Measurements from ENCODE around the gene RASGRF2. TPM values are rescaled to one million over a fixed set of nuclear protein-coding genes. Genes with fewer than 3 reads are reported as not detected.
A peak's percentile ranks its signal among the peaks of the same experiment; 100 is the strongest.

Gene RASGRF2
- total RNA-seq, 1 experiment from 2014 or later, result 0.18 TPM

GRCh38 chr5:80934751-80935150 is 25.4 kb upstream of the RASGRF2 start:
- H3K79me2 ChIP-seq (ENCODE audit: low read length), result no peaks in the 10 kb centered on the region
- no peak overlapping the region for H3K9ac ChIP-seq (ENCODE audit: low read length)
- H4K20me1 ChIP-seq (ENCODE audit: low read length), result no peaks in the 10 kb centered on the region
- no peak overlapping the region for H3K27ac ChIP-seq (ENCODE audit: low read length)
- H3K27me3 ChIP-seq (ENCODE audit: low read length), result no peaks in the 10 kb centered on the region
- H3K4me2 ChIP-seq (ENCODE audit: low read length), result no peak overlapping the region
- no peaks in the 10 kb centered on the region for H3K9me2 ChIP-seq (replicated peaks; ENCODE audit: low read length)
- POLR2A ChIA-PET (ENCODE audit: unreplicated experiment), result interaction anchor here (0.5 kb wide), 1 partner anchor 247 kb away, joined by 3 read pairs; no protein-coding TSS in a partner anchor
- no peaks in the 10 kb centered on the region for H3F3A ChIP-seq (ENCODE audit: low read length, unreplicated experiment)
- no peak for TF ChIP-seq CTCF (conservative IDR thresholded peaks at IDR 0.05; ENCODE audit: low read depth, low read length)
- no peak for TF ChIP-seq EZH2 (IDR thresholded peaks at IDR 0.05; ENCODE audit: low read length, unreplicated experiment)
- no peak for TF ChIP-seq EZH2phosphoT487 (IDR thresholded peaks at IDR 0.05; ENCODE audit: borderline replicate concordance, low read length)
- H3K36me3 ChIP-seq (ENCODE audit: low read depth, low read length), result no peaks in the 10 kb centered on the region
- DNase-seq (no peak), ATAC-seq (no peak)
- H2AFZ ChIP-seq (ENCODE audit: low read length), result no peak overlapping the region
- intact Hi-C loops (cut with micrococcal nuclease), result loop anchor here (10.0 kb wide), 1 partner anchor 170 kb away; no protein-coding TSS in a partner anchor
- BruUV-seq (replicated peaks), result no TSS peak
- peaks cover 7% of the 10 kb centered on the region; the same call in 1 of the 2 replicates for H3K4me1 ChIP-seq (ENCODE audit: insufficient read depth, low read length)
- no peak overlapping the region for H3K4me3 ChIP-seq (ENCODE audit: low read length)
- CTCF ChIA-PET, result no interaction called here
- H3K9me3 ChIP-seq (ENCODE audit: low read length), result no peaks in the 10 kb centered on the region

GRCh38 chr5:80935811-80936385 is 24.3 kb upstream of the RASGRF2 start:
- H3K27ac ChIP-seq (ENCODE audit: low read length), result no peak overlapping the region
- H2AFZ ChIP-seq (ENCODE audit: low read length), result no peak overlapping the region
- TF ChIP-seq CTCF (conservative IDR thresholded peaks at IDR 0.05; ENCODE audit: low read depth, low read length), result peak; percentile 28; the same call in 1 of the 2 replicates
- no peak for TF ChIP-seq EZH2 (IDR thresholded peaks at IDR 0.05; ENCODE audit: low read length, unreplicated experiment)
- no peak for TF ChIP-seq EZH2phosphoT487 (IDR thresholded peaks at IDR 0.05; ENCODE audit: borderline replicate concordance, low read length)
- CTCF ChIA-PET, result no interaction called here
- DNase-seq (peak; percentile 18), ATAC-seq (peak; percentile 27; the same call in 1 of the 2 replicates)
- intact Hi-C loops (cut with micrococcal nuclease), result loop anchor here (10.0 kb wide), 1 partner anchor 169 kb away; no protein-coding TSS in a partner anchor
- BruUV-seq (replicated peaks), result no TSS peak
- no peak overlapping the region for H3K4me2 ChIP-seq (ENCODE audit: low read length)
- H3K4me3 ChIP-seq (ENCODE audit: low read length), result no peak overlapping the region
- POLR2A ChIA-PET (ENCODE audit: unreplicated experiment), result no interaction called here
- no peaks in the 10 kb centered on the region for H3K79me2 ChIP-seq (ENCODE audit: low read length)
- H3F3A ChIP-seq (ENCODE audit: low read length, unreplicated experiment), result no peaks in the 10 kb centered on the region
- H3K9ac ChIP-seq (ENCODE audit: low read length), result no peak overlapping the region
- peaks cover 7% of the 10 kb centered on the region; the same call in 1 of the 2 replicates for H3K4me1 ChIP-seq (ENCODE audit: insufficient read depth, low read length)
- H3K27me3 ChIP-seq (ENCODE audit: low read length), result no peaks in the 10 kb centered on the region
- no peaks in the 10 kb centered on the region for H3K36me3 ChIP-seq (ENCODE audit: low read depth, low read length)
- H3K9me2 ChIP-seq (replicated peaks; ENCODE audit: low read length), result no peaks in the 10 kb centered on the region
- no peaks in the 10 kb centered on the region for H3K9me3 ChIP-seq (ENCODE audit: low read length)
- H4K20me1 ChIP-seq (ENCODE audit: low read length), result no peaks in the 10 kb centered on the region

- no peak overlapping the region for H2AFZ ChIP-seq (ENCODE audit: low read length)
- no peaks in the 10 kb centered on the region for H3K79me2 ChIP-seq (ENCODE audit: low read length)
- intact Hi-C loops (cut with micrococcal nuclease), result loop anchor here (10.0 kb wide), 1 partner anchor 168 kb away; no protein-coding TSS in a partner anchor
- DNase-seq (no peak), ATAC-seq (no peak)
- H4K20me1 ChIP-seq (ENCODE audit: low read length), result no peaks in the 10 kb centered on the region
- H3K36me3 ChIP-seq (ENCODE audit: low read depth, low read length), result no peaks in the 10 kb centered on the region
- no peaks in the 10 kb centered on the region for H3F3A ChIP-seq (ENCODE audit: low read length, unreplicated experiment)
- peaks cover 7% of the 10 kb centered on the region; the same call in 1 of the 2 replicates for H3K4me1 ChIP-seq (ENCODE audit: insufficient read depth, low read length)
- no peak overlapping the region for H3K4me3 ChIP-seq (ENCODE audit: low read length)
- H3K9me2 ChIP-seq (replicated peaks; ENCODE audit: low read length), result no peaks in the 10 kb centered on the region
- H3K27me3 ChIP-seq (ENCODE audit: low read length), result no peaks in the 10 kb centered on the region
- ChIA-PET CTCF (interaction anchor here (0.7 kb wide), 1 partner anchor 163 kb away, joined by 3 read pairs; no protein-coding TSS in a partner anchor), POLR2A (ENCODE audit: unreplicated experiment) (no interaction called here)
- TF ChIP-seq EZH2 (IDR thresholded peaks at IDR 0.05; ENCODE audit: low read length, unreplicated experiment) (no peak), EZH2phosphoT487 (IDR thresholded peaks at IDR 0.05; ENCODE audit: borderline replicate concordance, low read length) (no peak), CTCF (conservative IDR thresholded peaks at IDR 0.05; ENCODE audit: low read depth, low read length) (no peak)
- no peaks in the 10 kb centered on the region for H3K9me3 ChIP-seq (ENCODE audit: low read length)
- no peak overlapping the region for H3K4me2 ChIP-seq (ENCODE audit: low read length)
- no TSS peak for BruUV-seq (replicated peaks)
- H3K9ac ChIP-seq (ENCODE audit: low read length), result no peak overlapping the region
- no peak overlapping the region for H3K27ac ChIP-seq (ENCODE audit: low read length)
Observed at GRCh38 chr5:80936881-80937280, 23.3 kb upstream of the RASGRF2 start.

All from PC-3 (cell line).